IPS-NIHi7 (cell line): Measurements from ENCODE around the gene SFXN5.
A peak's percentile ranks its signal among the peaks of the same experiment; 100 is the strongest.

Source experiments
- DNase-seq: peaks from one replicate; pipeline ENCODE4 v3.0.0; 2012; ENCODE audit warnings: mixed read lengths; ENCODE audit errors: extremely low spot score

Gene SFXN5

DNA sequence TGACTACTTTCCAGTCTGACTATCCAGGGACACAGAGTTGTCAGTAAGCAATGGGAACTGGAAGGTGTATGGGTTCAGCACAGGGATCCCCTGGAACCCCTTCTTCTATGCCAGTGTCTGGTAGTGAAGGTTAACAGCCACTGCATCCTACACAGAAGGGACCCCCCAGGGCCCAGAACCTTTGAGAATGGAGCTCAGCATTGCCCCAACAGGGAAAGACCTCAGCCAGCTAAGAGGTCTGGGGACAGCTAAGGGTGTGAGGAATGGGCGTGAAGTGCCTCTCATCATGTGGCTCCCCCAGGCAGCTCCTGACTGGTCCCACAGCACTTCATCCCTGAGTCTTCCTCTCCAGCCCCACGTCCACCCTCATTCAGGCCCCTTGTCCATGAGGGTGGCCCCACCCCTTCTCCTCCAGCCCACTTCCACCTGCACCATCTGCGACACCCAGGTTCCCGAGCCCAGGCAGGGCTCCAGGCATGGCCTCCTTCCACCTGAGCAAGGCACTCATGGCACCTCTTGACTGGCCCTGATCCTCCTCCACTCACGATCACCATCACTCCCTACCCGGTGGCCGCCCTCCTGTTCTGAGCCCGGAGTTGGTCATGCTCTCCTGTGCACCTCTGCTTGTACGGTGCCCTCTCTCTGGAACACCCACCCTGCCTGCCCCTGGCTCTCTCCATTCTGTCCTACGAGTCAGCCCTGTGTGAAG is 77.1 kb downstream of the SFXN5 start:
- peak; percentile 6 for DNase-seq

DNA sequence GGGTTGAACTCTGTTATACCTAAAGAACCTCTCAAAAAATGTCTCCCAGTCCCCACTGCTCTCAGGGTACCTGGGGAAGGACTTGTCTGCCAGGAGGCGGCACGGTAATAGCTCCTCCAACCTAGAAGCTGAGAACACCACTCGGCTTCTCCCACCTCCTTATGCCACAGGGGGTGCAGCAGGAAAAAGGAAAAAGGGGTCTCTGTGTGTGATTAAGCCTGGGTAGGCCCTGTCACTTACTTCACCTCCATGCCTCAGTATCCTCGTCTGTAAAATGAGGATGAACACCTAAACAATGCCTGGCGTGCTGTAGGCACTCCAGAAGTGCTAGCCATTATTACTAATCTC is 77.6 kb downstream of the SFXN5 start:
- peak; percentile 6 for DNase-seq

DNA sequence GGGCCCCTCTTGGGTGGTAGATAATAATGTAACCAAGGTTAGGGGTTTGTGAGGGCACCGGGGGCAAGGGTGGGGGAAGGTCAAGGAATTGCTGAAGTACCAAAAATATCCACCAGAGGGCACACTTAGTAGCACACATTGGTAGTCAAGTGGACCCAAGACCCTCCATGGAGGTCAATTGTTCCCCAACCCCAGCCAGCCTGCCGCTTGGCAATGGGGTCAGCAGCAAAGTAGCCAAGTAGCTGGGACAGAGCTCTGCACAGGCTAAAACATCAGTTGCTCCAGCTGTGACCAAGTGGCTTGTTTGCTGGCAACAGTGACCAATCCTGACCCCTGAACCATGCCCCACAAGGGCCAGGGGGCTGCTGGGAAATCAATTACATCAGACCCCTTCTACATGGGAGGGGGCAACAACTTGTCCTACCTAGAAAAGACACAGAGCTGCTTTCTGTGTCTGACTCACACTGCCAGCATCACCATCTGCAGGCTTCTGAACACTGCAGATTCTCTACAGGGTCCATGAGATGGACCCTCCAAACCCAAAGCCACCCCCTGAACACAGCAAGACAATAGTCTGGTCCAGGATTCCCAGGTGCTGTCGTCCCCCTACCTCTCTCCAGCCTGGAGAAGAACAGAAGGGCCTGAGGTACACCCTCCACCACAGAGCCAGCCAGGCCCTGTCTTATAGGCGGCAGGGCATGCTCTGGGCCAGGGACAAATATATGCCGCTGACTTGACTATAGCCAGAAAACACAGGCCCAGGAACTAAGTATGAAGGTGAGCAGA is 78.2 kb downstream of the SFXN5 start:
- peak; percentile 92 for DNase-seq

DNA sequence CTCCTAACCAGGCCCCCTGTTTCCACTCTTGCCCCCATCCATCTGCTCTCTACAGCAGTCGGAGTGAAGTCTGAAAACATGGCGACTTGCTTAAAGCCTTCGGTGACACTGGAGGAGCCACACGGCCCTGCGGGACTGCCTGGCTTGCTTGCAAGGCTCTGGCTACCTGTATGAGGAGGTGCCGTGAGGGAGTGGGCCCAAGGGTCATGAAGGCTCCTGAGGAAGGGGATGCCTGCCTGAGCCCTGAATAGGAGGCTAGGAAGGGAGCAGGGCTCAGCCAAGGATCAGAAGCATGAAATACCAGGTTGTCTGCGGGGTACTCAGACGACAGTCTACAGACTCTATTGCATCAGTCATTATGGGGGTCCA is 78.8 kb downstream of the SFXN5 start:
- no peak for DNase-seq

DNA sequence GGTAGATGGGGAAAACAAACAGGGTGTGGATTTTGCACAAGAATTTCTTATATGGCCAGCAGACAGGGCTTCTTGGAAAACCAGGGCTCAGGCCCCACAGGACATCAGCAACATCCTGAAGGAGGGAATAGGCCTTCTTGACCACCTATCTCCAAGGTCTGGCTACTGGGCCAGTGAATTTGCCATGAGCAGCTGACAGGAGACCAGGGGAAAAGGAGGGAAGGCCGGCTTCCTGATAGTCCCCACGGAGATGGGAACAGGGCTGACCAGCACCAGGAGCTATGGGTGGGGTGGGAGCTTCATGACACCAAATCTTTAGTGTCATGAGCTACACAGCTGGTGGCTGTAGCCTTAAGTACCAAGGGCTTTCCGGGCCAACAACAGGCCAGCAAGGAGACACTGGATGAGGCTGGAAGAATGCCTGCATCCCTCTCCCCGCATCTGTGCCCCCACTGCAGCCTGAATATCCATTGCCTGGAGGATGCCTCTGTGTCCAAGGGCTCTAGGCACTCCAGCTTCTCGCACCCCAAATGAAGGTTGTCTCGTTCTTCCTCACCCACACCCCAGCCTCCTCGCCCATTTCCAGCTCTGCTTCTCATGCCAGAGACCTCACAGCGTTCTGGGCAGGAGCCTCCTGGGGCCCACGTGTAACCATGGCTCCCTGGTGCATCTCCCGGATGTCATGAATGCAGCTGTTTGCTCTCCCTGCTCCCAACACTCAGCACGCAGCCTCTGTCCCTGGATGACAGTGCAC is 79.4 kb downstream of the SFXN5 start:
- no peak for DNase-seq

DNA sequence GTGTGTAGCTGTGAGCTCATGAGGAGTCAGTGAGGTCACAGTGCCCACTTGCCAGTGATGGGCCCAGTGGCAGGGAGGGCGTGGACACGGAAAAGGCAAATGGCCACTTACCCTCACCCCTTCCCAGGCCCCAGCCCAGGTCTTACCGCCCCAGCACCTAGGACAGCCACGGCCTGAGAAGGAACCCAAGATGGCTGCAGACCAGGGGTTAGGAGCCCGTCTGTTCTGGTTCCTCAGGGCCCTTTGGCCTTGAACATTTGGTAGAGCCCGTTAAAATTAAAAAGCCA is 80.1 kb downstream of the SFXN5 start:
- no peak for DNase-seq

DNA sequence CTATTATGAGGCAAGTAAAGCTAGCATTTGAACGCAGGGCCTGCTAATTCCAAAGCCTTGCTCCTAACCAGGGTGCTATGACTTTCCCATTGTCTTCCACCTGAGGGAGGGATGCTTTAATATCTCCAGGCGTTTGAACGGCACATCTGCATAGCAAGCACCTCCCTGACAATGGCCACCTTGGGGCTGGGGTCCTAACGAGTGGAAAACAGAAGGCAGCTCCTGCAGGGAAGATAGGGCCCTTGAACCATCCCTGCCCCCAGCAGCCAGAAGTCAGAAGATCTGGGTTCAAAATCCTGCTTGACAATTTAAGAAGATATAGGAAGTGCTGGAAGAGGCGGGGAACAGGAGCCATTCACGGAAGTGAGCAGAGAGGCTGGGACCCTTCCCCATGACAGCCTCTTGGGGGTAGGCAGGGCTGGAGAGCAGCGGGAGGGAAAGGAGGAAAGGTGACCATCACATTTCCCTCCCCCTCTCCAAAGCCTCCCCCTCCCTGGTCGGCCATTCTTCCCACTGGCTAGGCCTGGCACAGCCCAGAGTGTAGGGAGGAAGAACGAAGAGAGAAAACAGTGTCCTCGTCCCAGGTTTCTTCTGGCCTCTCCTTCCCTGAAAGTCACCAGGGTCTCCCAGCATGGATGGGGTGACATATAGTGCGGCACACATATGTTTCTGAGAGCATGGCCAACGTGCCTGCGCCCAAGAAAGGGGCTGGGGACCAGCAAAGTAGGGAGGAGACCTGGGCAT is 80.6 kb downstream of the SFXN5 start:
- DNase-seq = no peak

DNA sequence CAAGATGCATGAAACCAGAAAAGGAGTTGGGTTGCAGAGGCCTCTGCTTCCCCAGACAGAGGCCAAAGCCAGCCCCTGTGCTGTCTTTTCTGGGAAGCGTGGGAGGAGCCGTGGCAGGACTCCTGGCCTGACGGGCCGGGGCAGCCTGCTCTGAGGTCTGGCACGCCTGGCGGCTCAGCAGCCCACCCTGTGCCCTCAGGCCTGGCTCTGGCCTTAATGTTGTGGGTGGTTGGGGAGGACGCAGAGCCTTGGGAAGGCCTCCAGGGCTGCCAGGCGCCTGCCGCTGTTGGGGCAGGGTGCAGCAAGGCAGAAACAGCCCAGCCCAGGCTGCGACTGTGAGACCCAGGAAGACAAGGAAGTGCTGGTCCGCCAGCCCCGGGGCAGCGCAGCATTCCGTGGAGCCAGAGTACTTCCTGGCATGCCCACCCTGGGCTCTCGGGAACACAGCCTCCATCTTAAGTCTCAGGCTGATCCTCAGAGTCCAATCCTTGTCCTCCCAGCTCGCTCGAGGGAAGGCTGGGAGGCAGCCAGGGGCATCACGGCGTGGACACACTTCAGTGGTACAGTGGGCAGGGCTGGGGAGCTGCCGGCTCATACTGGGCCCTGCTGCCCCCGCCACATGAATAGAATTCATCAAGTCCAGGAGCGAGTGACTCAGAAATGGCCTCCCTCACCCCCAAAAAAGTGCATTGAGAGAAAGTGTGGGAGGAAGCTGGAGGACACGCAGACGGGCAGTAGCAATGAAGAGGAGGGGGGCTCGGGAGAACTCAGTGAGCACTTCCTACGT is 81.5 kb downstream of the SFXN5 start:
- no peak for DNase-seq

DNA sequence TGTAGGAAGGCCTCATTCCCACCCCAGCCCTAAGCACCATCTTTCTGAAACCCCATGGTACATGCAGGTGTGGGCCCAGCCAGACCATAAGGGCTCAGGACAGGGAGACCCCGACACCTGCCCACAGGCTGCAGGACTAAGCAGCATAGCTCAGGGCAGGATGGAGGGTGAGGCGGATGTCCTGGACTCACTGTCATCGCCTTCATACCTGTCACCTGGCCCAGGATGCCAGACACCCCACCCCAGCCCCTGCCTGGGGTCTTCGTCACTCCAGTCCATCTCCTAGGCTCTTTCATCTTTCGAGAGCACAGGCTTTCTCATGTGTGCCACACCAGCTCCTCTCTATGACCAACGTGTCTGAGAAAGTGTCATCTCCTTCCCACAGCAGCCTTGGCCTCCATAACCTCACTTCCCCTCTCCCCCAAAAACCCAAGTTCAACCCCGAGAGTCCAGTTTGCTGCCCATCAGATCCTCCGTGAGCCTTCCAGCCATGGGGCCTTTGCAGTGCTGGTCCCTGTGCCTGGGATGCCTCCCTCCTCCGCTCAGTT is 82.7 kb downstream of the SFXN5 start:
- DNase-seq = no peak

DNA sequence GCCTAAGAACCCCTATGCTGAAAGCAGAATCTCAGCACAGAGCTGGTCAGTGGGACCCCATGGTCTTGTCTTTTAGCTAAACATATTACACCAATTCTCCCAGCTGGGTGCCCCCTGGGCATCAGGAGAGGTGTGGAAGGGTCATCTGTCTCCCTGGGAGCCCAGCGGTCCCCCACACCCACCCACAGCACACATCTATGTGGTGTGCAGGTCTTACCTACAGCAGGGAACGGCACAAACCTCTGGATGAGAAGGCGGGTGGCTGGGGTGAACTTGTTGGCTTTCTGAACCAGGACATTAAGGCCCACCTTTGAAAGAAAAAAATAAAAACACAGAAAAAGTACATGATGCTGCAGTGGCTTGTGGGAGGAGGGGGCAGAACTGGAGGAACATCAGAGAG is 83.5 kb downstream of the SFXN5 start:
- no peak for DNase-seq

DNA sequence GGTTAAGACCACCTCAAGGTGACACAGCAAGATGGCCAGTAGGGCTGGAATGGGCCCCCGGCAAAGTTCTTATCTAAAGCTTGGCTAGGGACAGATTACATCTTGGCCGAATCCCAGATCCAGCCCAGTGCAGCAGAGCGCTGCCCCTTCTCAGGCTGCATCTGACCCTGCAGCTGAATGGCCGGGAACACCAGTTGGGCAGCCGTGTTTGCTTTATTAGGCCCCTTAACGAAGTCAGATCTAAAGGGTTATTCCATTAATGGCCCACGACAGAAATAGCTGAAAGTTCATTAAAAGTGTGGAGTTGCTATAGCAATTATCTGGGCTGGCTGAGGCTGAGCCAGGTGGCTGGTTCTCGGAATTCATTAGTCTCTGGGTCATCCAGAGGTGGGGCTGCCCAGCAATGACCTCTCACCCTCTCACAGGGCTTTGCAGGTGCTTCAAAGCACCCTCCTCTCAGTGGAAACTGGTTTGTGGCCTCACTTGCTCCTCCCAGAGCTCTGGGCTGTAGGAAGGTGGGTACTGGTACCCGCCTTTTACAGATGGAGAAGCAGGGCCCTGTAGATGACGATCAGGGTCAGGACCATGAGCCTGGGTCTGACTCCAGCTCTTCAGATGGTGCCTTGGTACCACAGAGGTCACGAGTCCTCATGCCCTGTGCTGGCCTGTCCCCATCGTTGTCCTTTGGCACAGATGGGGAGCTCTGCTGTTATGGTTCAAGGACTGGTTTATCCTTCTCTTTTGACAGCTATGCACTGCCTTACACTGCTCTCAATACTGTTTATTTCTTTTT is 85.4 kb downstream of the SFXN5 start:
- DNase-seq = no peak

DNA sequence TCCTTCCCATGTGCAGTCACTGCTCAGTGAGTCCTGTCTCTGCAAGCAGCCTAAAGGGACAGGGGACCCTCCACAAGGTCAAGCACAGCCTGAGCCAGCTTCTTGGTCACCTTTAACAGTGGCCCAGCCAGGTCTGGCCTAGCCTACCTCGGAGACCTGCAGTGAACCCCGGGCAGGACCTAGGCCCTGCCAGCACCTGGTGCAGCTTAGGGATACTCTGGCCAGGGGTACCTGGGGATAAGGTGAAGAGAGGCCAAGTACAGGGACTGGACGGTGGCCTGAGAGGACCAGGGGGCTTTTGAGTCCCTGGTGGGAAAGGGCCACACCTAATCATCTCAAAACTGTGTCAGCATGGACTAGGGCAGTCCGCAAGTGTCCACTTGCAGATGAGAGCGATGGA is 86.4 kb downstream of the SFXN5 start:
- no peak for DNase-seq

DNA sequence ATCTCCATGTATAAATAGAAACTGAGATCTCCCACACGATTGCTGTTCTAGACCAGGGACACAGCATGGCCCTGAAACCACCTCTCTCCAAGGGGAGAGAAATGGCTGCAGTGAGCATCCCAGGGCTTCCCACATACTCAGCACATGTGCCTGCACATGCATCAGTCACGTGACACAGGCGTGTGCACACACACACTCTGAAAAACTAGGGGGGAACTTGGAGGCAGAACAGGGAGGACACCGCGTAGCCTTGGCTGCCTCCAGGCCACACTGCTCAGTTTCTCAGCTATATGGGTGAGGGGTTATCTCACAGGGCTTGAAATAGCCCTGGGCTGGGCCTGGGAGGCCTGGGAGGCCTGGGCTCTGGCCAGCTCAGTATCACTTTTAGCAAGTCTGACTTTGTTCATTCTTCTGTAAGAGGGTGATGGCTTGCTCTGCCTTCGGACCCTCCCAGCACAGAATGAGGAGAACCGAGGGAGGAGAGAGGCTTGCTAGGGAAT is 87.3 kb downstream of the SFXN5 start:
- DNase-seq = no peak

DNA sequence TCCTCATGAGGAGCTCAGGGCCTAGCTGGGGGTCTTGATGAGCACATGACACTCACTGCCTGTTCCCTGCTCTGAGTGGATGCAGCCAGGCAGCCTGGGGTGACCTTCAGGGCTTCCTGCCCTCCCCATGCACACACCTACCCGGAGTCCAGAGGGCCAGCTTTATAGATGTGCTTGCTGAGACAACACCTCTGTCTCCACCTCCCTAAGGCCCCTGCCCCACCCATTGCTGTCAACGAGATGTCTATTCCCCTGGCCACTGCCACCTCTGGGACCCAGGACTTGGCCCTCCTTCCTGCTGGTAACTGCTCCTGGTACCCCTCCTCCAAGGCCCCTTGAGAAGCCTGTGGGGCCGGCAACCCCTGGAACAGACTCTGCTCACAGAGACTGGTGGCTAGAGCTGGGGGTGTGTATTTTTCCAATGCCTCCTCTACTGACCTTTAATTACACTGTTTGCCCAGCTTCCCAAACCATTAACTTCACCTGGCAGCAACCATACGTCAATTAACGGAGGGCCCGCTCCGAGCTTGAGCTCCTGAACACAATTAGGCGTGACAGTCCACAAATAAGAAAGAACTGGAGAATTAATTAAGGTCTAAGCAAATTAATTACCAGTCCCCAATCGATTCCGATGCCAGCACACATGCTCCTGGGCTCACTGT is 87.9 kb downstream of the SFXN5 start:
- DNase-seq = no peak

DNA sequence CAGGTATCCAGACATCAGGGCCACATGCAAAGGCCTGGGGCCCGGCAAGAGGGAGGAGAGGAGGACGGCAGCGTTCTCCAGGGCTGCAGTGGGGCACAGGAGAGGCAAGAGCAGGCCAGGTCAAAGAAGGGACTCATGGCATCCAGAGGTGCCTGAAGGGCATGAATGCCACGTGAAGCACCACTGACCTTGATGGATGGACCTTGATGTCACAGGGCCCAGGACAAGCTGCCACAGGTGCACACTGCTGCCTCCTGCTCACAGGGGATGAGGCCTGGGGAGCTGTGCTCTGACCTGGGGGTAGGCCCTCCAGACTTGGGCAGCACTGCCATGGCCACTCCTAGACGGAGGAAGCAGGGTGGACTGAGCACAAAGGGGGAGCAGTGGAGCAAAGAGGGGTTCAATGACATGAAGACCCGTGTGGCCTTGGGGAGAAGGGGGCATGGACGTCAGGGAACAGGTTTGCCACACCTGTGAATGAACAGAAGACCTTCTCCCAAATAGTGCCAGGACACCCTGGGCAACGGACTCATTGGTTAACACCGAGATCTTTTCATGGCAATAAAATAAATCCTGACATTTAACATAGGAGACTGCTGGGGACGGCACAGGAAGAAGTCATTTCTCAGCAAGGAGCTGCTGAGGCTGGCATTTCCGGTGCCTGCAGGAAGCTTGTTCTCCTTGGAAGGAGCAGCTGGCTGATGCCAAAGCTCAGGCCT is 88.6 kb downstream of the SFXN5 start:
- no peak for DNase-seq

DNA sequence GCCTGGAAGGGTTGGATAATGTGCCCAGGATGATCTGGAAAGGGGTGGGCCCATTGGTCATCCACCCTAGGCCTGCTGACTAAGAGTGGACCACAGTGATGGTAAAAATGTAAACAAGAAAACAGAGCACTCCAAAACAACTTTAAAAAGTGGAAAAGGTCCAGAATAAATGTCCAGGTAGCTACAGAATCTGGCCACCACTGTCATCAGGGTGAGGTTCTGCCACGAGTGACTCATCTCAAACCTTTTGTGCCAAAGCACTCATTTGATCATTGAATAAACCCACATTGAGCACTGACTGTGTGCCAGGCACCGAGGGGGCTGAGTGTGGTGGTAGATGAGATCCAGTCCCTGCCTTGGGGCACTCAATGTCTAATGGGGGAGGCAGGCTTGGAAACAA is 89.3 kb downstream of the SFXN5 start:
- DNase-seq = no peak

DNA sequence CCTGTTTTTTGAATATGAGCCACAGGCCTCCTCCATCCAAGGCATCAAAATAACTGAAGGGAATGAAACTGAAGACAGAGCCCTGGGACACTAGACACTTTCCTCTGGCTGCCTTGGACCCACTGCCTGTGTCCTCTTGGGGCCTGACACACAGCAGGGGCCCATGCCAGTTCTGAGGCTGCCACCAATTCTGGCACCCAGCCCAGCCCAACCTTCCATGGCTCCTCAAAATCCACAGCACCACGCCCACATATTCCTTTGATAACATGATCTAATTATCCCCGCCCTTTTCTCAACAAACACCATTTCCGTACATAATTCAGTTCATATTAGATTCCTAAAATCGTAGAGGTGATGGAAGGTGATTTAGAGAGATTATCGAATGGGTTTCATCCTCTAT is 90.0 kb downstream of the SFXN5 start:
- DNase-seq = no peak

DNA sequence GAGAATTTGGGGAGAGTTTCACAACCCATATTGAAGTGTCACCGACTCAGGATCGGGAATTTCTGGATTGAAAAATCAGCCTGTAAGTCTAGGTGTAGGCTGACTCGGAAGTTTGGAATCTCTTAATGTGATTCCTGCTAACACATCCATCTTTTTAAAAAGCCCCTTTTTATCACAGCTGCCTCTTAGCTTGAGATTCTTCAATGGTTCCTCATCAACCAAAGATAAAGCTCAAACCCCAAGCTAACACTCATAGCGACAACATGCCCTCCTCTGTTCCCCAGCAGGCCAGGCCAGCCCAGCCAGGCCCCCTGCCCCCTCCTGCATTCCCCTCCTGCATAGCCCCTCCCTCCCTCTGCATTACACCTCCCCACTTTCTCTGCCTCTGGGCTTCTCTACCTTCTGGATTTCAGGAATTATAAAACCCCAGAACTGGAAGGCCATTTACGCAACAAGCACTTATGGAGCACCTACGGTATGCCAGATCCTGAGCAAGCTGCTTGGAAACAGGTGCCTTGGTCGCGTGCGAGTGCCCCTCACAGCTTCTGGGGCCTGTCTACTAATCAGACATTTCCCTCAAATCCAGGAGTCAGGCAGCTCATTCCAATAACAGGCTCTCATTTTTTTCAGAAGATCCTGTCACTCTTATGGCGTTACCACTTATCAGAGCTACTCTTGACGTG is 90.8 kb downstream of the SFXN5 start:
- peak; percentile 52 for DNase-seq

DNA sequence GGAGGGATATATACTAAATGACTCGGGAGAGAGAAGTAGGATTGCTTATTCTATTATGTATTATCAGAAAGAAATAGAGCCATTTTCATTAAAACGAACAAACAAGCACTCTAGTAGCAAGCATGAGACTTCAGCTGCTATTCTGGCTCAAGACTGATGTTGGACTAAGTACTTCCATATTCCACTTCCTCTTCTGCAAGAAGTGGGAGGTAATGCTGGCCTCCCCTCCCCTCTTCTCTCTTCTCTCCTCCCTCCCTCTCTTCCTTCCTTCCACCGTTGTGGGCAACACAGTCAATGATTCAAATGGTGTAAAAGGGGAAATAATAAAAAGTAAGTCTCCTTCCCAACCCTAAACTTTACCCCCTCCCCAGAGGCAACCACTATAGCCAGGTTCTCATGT is 91.6 kb downstream of the SFXN5 start:
- DNase-seq = no peak
